ENCODE results near the gene CD19. TPM values are rescaled to one million over a fixed set of nuclear protein-coding genes. Genes with fewer than 3 reads are reported as not detected.

CD19 gene
- total and polyA plus RNA-seq, 10 of the 15 experiments (the other 5 are each of a cell fraction or from before 2014, with no cell fraction given), result 1.2 to 125 (median 77.2) TPM

DNA sequence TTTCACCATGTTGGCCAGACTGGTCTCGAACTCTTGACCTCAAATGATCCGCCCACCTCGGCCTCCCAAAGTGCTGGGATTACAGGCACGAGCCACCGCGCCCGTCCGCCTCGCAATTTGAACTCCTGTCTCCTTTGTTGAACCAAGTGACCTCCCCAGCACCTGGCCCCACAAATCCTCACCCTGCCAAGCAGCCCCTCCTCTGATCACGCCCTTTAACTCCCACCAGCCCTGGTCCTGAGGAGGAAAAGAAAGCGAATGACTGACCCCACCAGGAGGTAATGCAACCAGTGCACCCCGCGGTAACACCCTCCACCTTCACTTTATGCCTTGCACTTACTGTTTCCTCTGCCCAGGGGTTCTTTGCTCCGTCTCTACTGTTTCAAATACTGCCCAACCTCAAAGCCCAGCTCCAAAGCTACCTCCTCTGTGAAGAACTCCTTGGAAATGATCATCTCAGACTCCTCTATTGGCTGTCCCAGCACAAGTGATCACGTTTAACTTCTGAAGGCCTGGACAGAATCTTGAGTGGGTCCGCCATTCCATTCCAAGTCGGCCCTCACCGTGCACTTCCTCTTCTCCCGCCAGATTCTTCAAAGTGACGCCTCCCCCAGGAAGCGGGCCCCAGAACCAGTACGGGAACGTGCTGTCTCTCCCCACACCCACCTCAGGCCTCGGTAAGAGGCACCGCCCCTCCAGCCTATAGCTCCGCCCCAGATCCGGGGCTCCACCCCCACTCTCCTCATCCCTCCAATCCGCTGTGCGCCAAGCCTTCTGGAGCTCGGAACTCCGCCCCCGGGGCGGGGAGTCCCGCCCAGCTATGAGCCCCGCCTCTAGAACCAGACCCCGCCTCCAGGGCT is 4.4 kb downstream of the CD19 start:
- Histone ChIP-seq H2AFZ (ENCODE audit: control insufficient read depth, low read depth, low read length) (peak overlapping the region; percentile 16), H3K9me3 (replicated peaks; ENCODE audit: control insufficient read depth, insufficient read depth, low read length) (no peaks in the 10 kb centered on the region), H4K20me1 (ENCODE audit: control insufficient read depth, insufficient read depth) (no peaks in the 10 kb centered on the region), H3K79me2 (ENCODE audit: control insufficient read depth, insufficient read depth, low read length) (peaks cover 21% of the 10 kb centered on the region), H3K4me1 (ENCODE audit: control insufficient read depth, insufficient read depth, low read length) (peaks cover 9% of the 10 kb centered on the region), H3K27ac (ENCODE audit: control insufficient read depth, insufficient read depth) (no peak overlapping the region), H3K4me2 (ENCODE audit: control insufficient read depth, insufficient read depth) (peak overlapping the region; percentile 52; the same call in 1 of the 2 replicates), H3K36me3 (ENCODE audit: control insufficient read depth in 2 of 2, insufficient read depth in 2 of 2, low read length in 1 of 2) (peaks cover 0 to 6% of the 10 kb centered on the region in 2 experiments; a peak in 1 of 4 replicates), H3K4me3 (no peak overlapping the region), H3K9ac (ENCODE audit: control insufficient read depth, insufficient read depth, low read length) (no peak overlapping the region), H3K27me3 (replicated peaks in 1 of 2; ENCODE audit: control insufficient read depth in 2 of 2, insufficient read depth in 2 of 2, low read length in 1 of 2) (no peaks in the 10 kb centered on the region)
- DNase-seq (ENCODE audit: low read depth, low spot score) (no peak), FAIRE-seq (peak; percentile 59), ATAC-seq (peak; percentile 89)
- WGBS (ENCODE audit: insufficient coverage, insufficient replicate concordance, low lambda C conversion rate, missing lambda C conversion rate), result 63% methylated on average over 36 of the region's 36 CpGs
- CTCF ChIA-PET, result interaction anchor here (0.9 to 7.2 kb wide), 4 partner anchors 8 to 66 kb away, joined by 3 to 136 read pairs (median 4); no protein-coding TSS in a partner anchor
- intact Hi-C loops (cut with micrococcal nuclease; ENCODE audit: unreplicated experiment), result no loop called here
- 0 out of 2 replicates have a peak, but pooled peaks have one; percentile 18 for TF ChIP-seq SPI1 (IDR thresholded peaks at IDR 0.05; ENCODE audit: borderline replicate concordance, insufficient read depth, low read depth, low read length)
- TF ChIP-seq NFYB (IDR thresholded peaks at IDR 0.05; ENCODE audit: insufficient read depth, low read depth, low read length), result no peak
- TF ChIP-seq POU2F2 (IDR thresholded peaks at IDR 0.05; ENCODE audit: borderline replicate concordance, low read depth, low read length), result no peak
- TF ChIP-seq SP1 (IDR thresholded peaks at IDR 0.05; ENCODE audit: low read depth, low read length), result peak; percentile 42
- peak in 1 of 2 experiments; percentile 41; a peak in 2 of 4 replicates for TF ChIP-seq BHLHE40 (IDR thresholded peaks at IDR 0.05; ENCODE audit: borderline replicate concordance in 1 of 2, low read depth in 2 of 2, low read length in 1 of 2)
- RAD21 ChIA-PET (ENCODE audit: unreplicated experiment), result interaction anchor here (0.8 to 2.0 kb wide), 7 partner anchors 9 to 114 kb away, joined by 3 to 11 read pairs (median 4); partner anchors contain the start of genes NFATC2IP, RABEP2 and SH2B1
- no TSS peak for BruUV-seq (replicated peaks)
- SMC1A ChIA-PET (ENCODE audit: uncharacterized antibody, unreplicated experiment), result interaction anchor here (0.7 to 2.8 kb wide), 4 partner anchors 9 to 65 kb away, joined by 3 to 14 read pairs (median 8); no protein-coding TSS in a partner anchor
- POLR2A ChIA-PET, result interaction anchor here (0.6 to 2.1 kb wide), 4 partner anchors 10 to 57 kb away, joined by 3 to 7 read pairs (median 4); partner anchors contain the start of gene RABEP2
- in situ Hi-C loops (cut with MboI), result no loop called here

Measured in GM12878 (cell line).